ENCODE results near the gene PODXL.

Gene PODXL

GRCh38 chr7:131556053-131556908 is at the start of gene PODXL:
Gene PODXL, minus strand, starts transcription at chr7:131556628. Its CDS starts 269 bp downstream, at chr7:131556359.
- Mint-ChIP-seq H3K9me3 (no peaks in the 10 kb centered on the region), H3K36me3 (no peaks in the 10 kb centered on the region), H3K4me3 (peak within 1 kb of the TSS; percentile 76), H3K27ac (no peak within 1 kb of the TSS), H3K4me1 (peaks cover 20% of the 10 kb centered on the region)
- DNase-seq (ENCODE audit: low spot score in 2 of 2) (peak; percentile 39 to 73), ATAC-seq (peak; percentile 83)

GRCh38 chr7:131605280-131605878 is 49.0 kb upstream of the PODXL start:
- Mint-ChIP-seq H3K4me1 (peaks cover 9% of the 10 kb centered on the region), H3K36me3 (no peaks in the 10 kb centered on the region), H3K4me3 (no peak overlapping the region), H3K27ac (no peak overlapping the region), H3K9me3 (no peaks in the 10 kb centered on the region)
- no peak for ATAC-seq
- DNase-seq (ENCODE audit: low spot score in 2 of 2), result no peak

- Mint-ChIP-seq H3K4me3 (no peak overlapping the region), H3K27ac (no peak overlapping the region), H3K4me1 (peaks cover 9% of the 10 kb centered on the region), H3K9me3 (no peaks in the 10 kb centered on the region), H3K36me3 (no peaks in the 10 kb centered on the region)
- ATAC-seq (no peak), DNase-seq (ENCODE audit: low spot score in 2 of 2) (no peak)
Observed at GRCh38 chr7:131604841-131605279, 48.4 kb upstream of the PODXL start.

GRCh38 chr7:131603932-131604331 is 47.5 kb upstream of the PODXL start:
- H3K4me1 Mint-ChIP-seq, result peaks cover 9% of the 10 kb centered on the region
- DNase-seq (ENCODE audit: low spot score in 2 of 2) (no peak), ATAC-seq (no peak)
- H3K36me3 Mint-ChIP-seq, result no peaks in the 10 kb centered on the region
- no peak overlapping the region for H3K4me3 Mint-ChIP-seq
- no peaks in the 10 kb centered on the region for H3K9me3 Mint-ChIP-seq
- H3K27ac Mint-ChIP-seq, result no peak overlapping the region

- ATAC-seq (no peak), DNase-seq (ENCODE audit: low spot score in 2 of 2) (no peak)
- Mint-ChIP-seq H3K36me3 (no peaks in the 10 kb centered on the region), H3K4me1 (peaks cover 9% of the 10 kb centered on the region), H3K27ac (no peak overlapping the region), H3K4me3 (no peak overlapping the region), H3K9me3 (no peaks in the 10 kb centered on the region)
Observed at GRCh38 chr7:131602994-131603372, 46.6 kb upstream of the PODXL start.

- no peak for ATAC-seq
- H3K27ac Mint-ChIP-seq, result no peak overlapping the region
- no peak overlapping the region for H3K4me3 Mint-ChIP-seq
- H3K36me3 Mint-ChIP-seq, result no peaks in the 10 kb centered on the region
- H3K4me1 Mint-ChIP-seq, result peaks cover 9% of the 10 kb centered on the region
- DNase-seq (ENCODE audit: low spot score in 2 of 2), result no peak
- H3K9me3 Mint-ChIP-seq, result no peaks in the 10 kb centered on the region
Observed at GRCh38 chr7:131602304-131602993, 46.0 kb upstream of the PODXL start.

GRCh38 chr7:131600085-131600881 is 43.9 kb upstream of the PODXL start:
- DNase-seq (ENCODE audit: low spot score in 2 of 2) (no peak), ATAC-seq (no peak)
- no peak overlapping the region for H3K27ac Mint-ChIP-seq
- H3K9me3 Mint-ChIP-seq, result no peaks in the 10 kb centered on the region
- no peaks in the 10 kb centered on the region for H3K36me3 Mint-ChIP-seq
- H3K4me3 Mint-ChIP-seq, result no peak overlapping the region
- no peaks in the 10 kb centered on the region for H3K4me1 Mint-ChIP-seq

GRCh38 chr7:131596785-131597184 is 40.4 kb upstream of the PODXL start:
- H3K27ac Mint-ChIP-seq, result no peak overlapping the region
- no peaks in the 10 kb centered on the region for H3K4me1 Mint-ChIP-seq
- H3K9me3 Mint-ChIP-seq, result no peaks in the 10 kb centered on the region
- no peak overlapping the region for H3K4me3 Mint-ChIP-seq
- DNase-seq (ENCODE audit: low spot score in 2 of 2) (no peak), ATAC-seq (no peak)
- no peaks in the 10 kb centered on the region for H3K36me3 Mint-ChIP-seq

- Mint-ChIP-seq H3K4me3 (no peak overlapping the region), H3K9me3 (no peaks in the 10 kb centered on the region), H3K27ac (no peak overlapping the region), H3K4me1 (no peaks in the 10 kb centered on the region), H3K36me3 (no peaks in the 10 kb centered on the region)
- no peak for ATAC-seq
- no peak for DNase-seq (ENCODE audit: low spot score in 2 of 2)
Observed at GRCh38 chr7:131595699-131596098, 39.3 kb upstream of the PODXL start.

- Mint-ChIP-seq H3K9me3 (no peaks in the 10 kb centered on the region), H3K4me3 (no peak overlapping the region), H3K27ac (no peak overlapping the region), H3K4me1 (no peaks in the 10 kb centered on the region), H3K36me3 (no peaks in the 10 kb centered on the region)
- DNase-seq (ENCODE audit: low spot score in 2 of 2) (no peak), ATAC-seq (no peak)
Observed at GRCh38 chr7:131591687-131592319, 35.4 kb upstream of the PODXL start.

- Mint-ChIP-seq H3K4me1 (no peaks in the 10 kb centered on the region), H3K9me3 (no peaks in the 10 kb centered on the region), H3K4me3 (no peak overlapping the region), H3K36me3 (no peaks in the 10 kb centered on the region), H3K27ac (no peak overlapping the region)
- no peak for DNase-seq (ENCODE audit: low spot score in 2 of 2)
- peak; percentile 25 for ATAC-seq
Observed at GRCh38 chr7:131587315-131587923, 31.0 kb upstream of the PODXL start.

- H3K4me1 Mint-ChIP-seq, result no peaks in the 10 kb centered on the region
- H3K27ac Mint-ChIP-seq, result no peak overlapping the region
- ATAC-seq (no peak), DNase-seq (ENCODE audit: low spot score in 2 of 2) (no peak)
- H3K36me3 Mint-ChIP-seq, result no peaks in the 10 kb centered on the region
- H3K9me3 Mint-ChIP-seq, result no peaks in the 10 kb centered on the region
- H3K4me3 Mint-ChIP-seq, result no peak overlapping the region
Observed at GRCh38 chr7:131586759-131587158, 30.3 kb upstream of the PODXL start.

GRCh38 chr7:131586259-131586658 is 29.8 kb upstream of the PODXL start:
- no peak for ATAC-seq
- no peak overlapping the region for H3K27ac Mint-ChIP-seq
- H3K9me3 Mint-ChIP-seq, result no peaks in the 10 kb centered on the region
- DNase-seq (ENCODE audit: low spot score in 2 of 2), result no peak
- no peak overlapping the region for H3K4me3 Mint-ChIP-seq
- H3K4me1 Mint-ChIP-seq, result no peaks in the 10 kb centered on the region
- H3K36me3 Mint-ChIP-seq, result no peaks in the 10 kb centered on the region

GRCh38 chr7:131583430-131583829 is 27.0 kb upstream of the PODXL start:
- no peak for DNase-seq (ENCODE audit: low spot score in 2 of 2)
- Mint-ChIP-seq H3K4me1 (no peaks in the 10 kb centered on the region), H3K4me3 (no peak overlapping the region), H3K36me3 (no peaks in the 10 kb centered on the region), H3K9me3 (no peaks in the 10 kb centered on the region), H3K27ac (no peak overlapping the region)
- no peak for ATAC-seq
